HUES6 (cell line): ENCODE results near the gene CENPW.

Source experiments
- H3K27ac ChIP-seq: 2 replicates; pipeline ENCODE4 v1.7.0; 2013; ENCODE audit warnings: low read depth, mild to moderate bottlenecking, low read length, inconsistent platforms
- H3K27me3 ChIP-seq: 2 replicates; pipeline ENCODE4 v1.6.1; 2013; ENCODE audit warnings: low read length; ENCODE audit not compliant: control insufficient read depth, insufficient read depth
- H3K36me3 ChIP-seq: 2 replicates; pipeline ENCODE4 v1.6.1; 2013; ENCODE audit warnings: low read length; ENCODE audit not compliant: control insufficient read depth, insufficient read depth
- H3K4me1 ChIP-seq: 2 replicates; pipeline ENCODE4 v1.6.1; 2013; ENCODE audit warnings: low read length; ENCODE audit not compliant: control insufficient read depth, insufficient read depth
- H3K4me3 ChIP-seq: 2 replicates; pipeline ENCODE4 v1.5.1; 2013; ENCODE audit warnings: low read depth, low read length
- H3K9ac ChIP-seq: one replicate; pipeline ENCODE4 v1.6.1; 2013; ENCODE audit warnings: mild to moderate bottlenecking, low read length
- H3K9me3 ChIP-seq: 2 replicates; pipeline ENCODE4 v1.6.1; 2013; ENCODE audit warnings: low read depth, low read length; ENCODE audit not compliant: control insufficient read depth, insufficient read depth

CENPW gene

DNA sequence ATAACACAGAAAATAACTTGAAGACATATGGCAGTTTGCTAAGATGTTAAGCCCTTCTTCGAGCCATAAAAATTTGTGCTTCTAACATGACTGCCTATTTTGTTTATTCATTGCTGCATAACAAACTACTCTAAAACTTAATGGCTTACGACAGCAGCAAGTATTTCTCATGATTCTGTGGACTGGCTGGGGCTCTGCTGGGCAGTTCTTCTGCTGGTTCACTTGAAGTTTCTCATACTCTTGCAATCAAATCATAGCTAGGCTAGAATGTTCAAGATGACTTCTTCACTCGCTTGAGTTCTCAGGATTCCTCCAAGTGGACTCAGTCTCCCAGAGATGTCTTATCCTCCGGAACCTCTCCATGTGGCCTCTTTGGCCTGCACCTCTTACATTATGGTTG lies 33.4 kb downstream of the CENPW start:
- no peak overlapping the region for H3K4me3 ChIP-seq
- no peak overlapping the region for H3K9ac ChIP-seq
- 0 out of 2 replicates have a peak, but pooled peaks cover 4% of the 10 kb centered on the region for H3K4me1 ChIP-seq
- H3K27ac ChIP-seq = no peak overlapping the region
- H3K27me3 ChIP-seq = no peaks in the 10 kb centered on the region
- peaks cover 5% of the 10 kb centered on the region; the same call in 1 of the 2 replicates for H3K36me3 ChIP-seq
- peaks cover 7% of the 10 kb centered on the region for H3K9me3 ChIP-seq

DNA sequence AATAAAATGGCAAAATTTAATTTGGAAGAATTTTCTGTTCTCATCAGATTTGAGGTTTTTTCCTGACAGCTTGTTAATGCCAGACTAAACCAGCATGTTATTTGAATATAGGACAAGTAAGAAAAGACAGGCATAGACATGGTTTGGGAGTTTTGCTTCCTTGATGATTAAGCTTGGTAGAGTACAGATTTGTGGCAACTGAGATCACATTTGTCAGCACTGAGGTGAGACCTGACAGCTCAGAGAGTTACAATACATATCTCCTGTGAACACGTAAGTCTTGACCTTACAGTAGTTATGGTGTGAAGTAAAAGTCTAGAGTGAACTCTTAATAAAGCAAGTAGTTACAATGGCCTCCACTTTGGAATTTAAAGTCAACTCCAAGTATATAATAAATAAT lies 34.5 kb downstream of the CENPW start:
- H3K9me3 ChIP-seq = peaks cover 7% of the 10 kb centered on the region
- 0 out of 2 replicates have a peak, but pooled peaks cover 4% of the 10 kb centered on the region for H3K4me1 ChIP-seq
- H3K9ac ChIP-seq = no peak overlapping the region
- H3K27me3 ChIP-seq = no peaks in the 10 kb centered on the region
- no peak overlapping the region for H3K4me3 ChIP-seq
- no peak overlapping the region for H3K27ac ChIP-seq
- H3K36me3 ChIP-seq = peaks cover 5% of the 10 kb centered on the region; the same call in 1 of the 2 replicates

GRCh38 chr6:126376682-126377081 lies 36.8 kb downstream of the CENPW start:
- Histone ChIP-seq H3K9me3 (peaks cover 15% of the 10 kb centered on the region), H3K9ac (no peak overlapping the region)

GRCh38 chr6:126377594-126378153 lies 37.8 kb downstream of the CENPW start:
- Histone ChIP-seq H3K4me3 (no peak overlapping the region), H3K27me3 (no peaks in the 10 kb centered on the region), H3K9me3 (peaks cover 20% of the 10 kb centered on the region), H3K36me3 (peaks cover 8% of the 10 kb centered on the region), H3K27ac (no peak overlapping the region), H3K4me1 (0 out of 2 replicates have a peak, but pooled peaks cover 4% of the 10 kb centered on the region), H3K9ac (no peak overlapping the region)

More at GRCh38 chr6:126376682-126377081, 36.8 kb downstream of the CENPW start:
- Histone ChIP-seq H3K4me3 (no peak overlapping the region), H3K27me3 (no peaks in the 10 kb centered on the region), H3K4me1 (0 out of 2 replicates have a peak, but pooled peaks cover 4% of the 10 kb centered on the region), H3K36me3 (peaks cover 8% of the 10 kb centered on the region), H3K27ac (no peak overlapping the region)

- Histone ChIP-seq H3K9me3 (peaks cover 33% of the 10 kb centered on the region), H3K36me3 (peaks cover 3% of the 10 kb centered on the region), H3K4me3 (no peak overlapping the region), H3K27me3 (no peaks in the 10 kb centered on the region), H3K4me1 (0 out of 2 replicates have a peak, but pooled peaks cover 4% of the 10 kb centered on the region), H3K9ac (no peak overlapping the region), H3K27ac (no peak overlapping the region)
Measured at GRCh38 chr6:126380072-126380583, 40.2 kb downstream of the CENPW start.

DNA sequence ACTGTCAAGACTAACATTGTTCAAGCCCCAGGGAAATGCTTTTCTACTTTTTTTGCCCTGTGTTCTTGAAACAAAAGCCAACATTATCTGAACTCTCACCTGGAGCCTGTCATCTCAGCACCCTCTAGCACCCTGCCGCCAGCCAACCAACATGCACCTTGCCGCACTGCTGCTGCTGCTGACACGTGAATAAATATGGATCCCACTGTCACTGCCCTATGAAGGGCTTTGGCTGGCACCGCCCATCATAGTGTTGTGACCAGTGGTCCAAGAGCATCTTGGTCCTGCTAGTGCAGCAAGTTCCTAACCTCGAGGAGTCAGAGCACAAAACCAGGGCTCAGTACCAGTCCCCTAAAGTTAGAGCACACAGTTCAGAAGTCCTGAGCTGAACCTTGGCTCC lies 41.6 kb downstream of the CENPW start:
- H3K27ac ChIP-seq = no peak overlapping the region
- 0 out of 2 replicates have a peak, but pooled peaks cover under 1% of the 10 kb centered on the region for H3K4me1 ChIP-seq
- no peak overlapping the region for H3K9ac ChIP-seq
- H3K27me3 ChIP-seq = no peaks in the 10 kb centered on the region
- H3K9me3 ChIP-seq = peaks cover 33% of the 10 kb centered on the region
- H3K4me3 ChIP-seq = no peak overlapping the region
- H3K36me3 ChIP-seq = peaks cover 3% of the 10 kb centered on the region

DNA sequence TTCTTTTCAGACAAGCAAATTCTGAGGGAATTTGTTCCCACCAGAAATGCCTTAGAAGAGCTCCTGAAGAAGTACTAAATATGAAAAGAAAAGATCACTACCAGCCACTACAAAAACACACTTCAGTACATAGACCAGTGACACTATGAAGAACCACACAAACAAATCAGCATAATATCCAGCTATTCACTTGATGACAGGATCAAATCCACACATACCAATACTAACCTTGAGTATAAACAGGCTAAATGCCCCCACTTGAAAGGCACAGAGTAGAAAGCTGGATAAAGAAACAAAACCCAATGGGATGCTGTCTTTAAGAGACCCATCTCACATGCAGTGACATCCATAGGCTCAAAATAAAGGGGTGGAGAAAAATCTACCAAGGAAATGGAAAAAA lies 43.3 kb downstream of the CENPW start:
- Histone ChIP-seq H3K4me3 (no peak overlapping the region), H3K36me3 (peaks cover 3% of the 10 kb centered on the region), H3K9ac (no peak overlapping the region), H3K27ac (no peak overlapping the region), H3K4me1 (no peaks in the 10 kb centered on the region), H3K9me3 (peaks cover 33% of the 10 kb centered on the region), H3K27me3 (no peaks in the 10 kb centered on the region)

- no peaks in the 10 kb centered on the region for H3K27me3 ChIP-seq
- no peaks in the 10 kb centered on the region for H3K4me1 ChIP-seq
- no peak overlapping the region for H3K9ac ChIP-seq
- no peak overlapping the region for H3K27ac ChIP-seq
- no peak overlapping the region for H3K4me3 ChIP-seq
- H3K9me3 ChIP-seq = peaks cover 30% of the 10 kb centered on the region
- peaks cover 3% of the 10 kb centered on the region for H3K36me3 ChIP-seq
Measured at GRCh38 chr6:126385536-126385935, 45.6 kb downstream of the CENPW start.

GRCh38 chr6:126388104-126388598 lies 48.2 kb downstream of the CENPW start:
- H3K4me3 ChIP-seq = no peak overlapping the region
- no peaks in the 10 kb centered on the region for H3K36me3 ChIP-seq
- H3K9ac ChIP-seq = no peak overlapping the region
- no peaks in the 10 kb centered on the region for H3K27me3 ChIP-seq
- peaks cover 19% of the 10 kb centered on the region; the same call in 1 of the 2 replicates for H3K9me3 ChIP-seq
- no peaks in the 10 kb centered on the region for H3K4me1 ChIP-seq
- no peak overlapping the region for H3K27ac ChIP-seq

DNA sequence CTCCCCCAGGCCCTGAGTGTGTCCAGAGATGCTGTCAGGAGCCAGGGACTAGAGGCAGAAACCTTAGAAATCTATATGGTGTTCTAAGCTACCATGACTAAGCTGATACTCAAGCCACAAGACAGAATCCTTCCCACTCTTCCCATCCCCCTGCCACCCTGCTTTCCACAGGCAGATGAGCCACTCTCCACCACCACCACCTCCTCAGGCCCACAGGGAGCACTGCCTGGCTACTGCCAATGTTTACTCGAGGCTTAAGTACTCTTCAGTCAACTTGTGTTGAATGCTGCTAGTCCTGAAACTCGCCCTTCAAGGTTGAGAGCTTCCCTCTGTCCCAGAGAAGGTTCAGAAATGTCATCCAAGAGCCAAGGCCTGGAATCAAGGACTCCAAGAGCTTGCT lies 56.2 kb downstream of the CENPW start:
- Histone ChIP-seq H3K36me3 (no peaks in the 10 kb centered on the region), H3K27me3 (no peaks in the 10 kb centered on the region), H3K4me3 (no peak overlapping the region), H3K9ac (no peak overlapping the region), H3K27ac (no peak overlapping the region; the same call in 1 of the 2 replicates), H3K9me3 (0 out of 2 replicates have a peak, but pooled peaks cover 3% of the 10 kb centered on the region), H3K4me1 (no peaks in the 10 kb centered on the region)
